HCT116 (cell line): ENCODE measurements around the gene MAPK6. TPM values are rescaled to one million over a fixed set of nuclear protein-coding genes. Genes with fewer than 3 reads are reported as not detected.

ENCODE experiments used
- ATAC-seq: fragments of 200-7000 bp; cut with Tn5 transposase; 2 replicates; pipeline ENCODE4 v1.9.1; 2020; ENCODE audit warnings: mild to moderate bottlenecking, moderate library complexity
- BruUV-seq: library from RNA; stranded (reverse); fragments of 400-500 nt; replicated peaks from 2 replicates; lab custom pipeline; 2021; lab: Mats Ljungman, UMichigan
- CTCF ChIA-PET: fragments of 300-600 bp; sonication (Branson Sonifier 250); formaldehyde crosslinking; loops from one replicate; lab custom pipeline; 2021; ENCODE audit warnings: antibody characterized with exemption; lab: Charles Lee
- POLR2A ChIA-PET: fragments of 300-600, 350-600 bp; sonication (Branson Sonifier 250); formaldehyde crosslinking; loops from one replicate; lab custom pipeline; 2021; ENCODE audit warnings: antibody characterized with exemption; lab: Charles Lee
- RAD21 ChIA-PET, 2 experiments: fragments of 300-600 bp; sonication (Branson Sonifier 250); formaldehyde crosslinking; loops; one replicate each; lab custom pipeline; 2023; ENCODE audit warnings: low total read pairs in 2 of 2; ENCODE audit not compliant: uncharacterized antibody in 2 of 2, unreplicated experiment in 2 of 2, low non-redundant PET in 1 of 2; lab: Charles Lee
- DNase-seq: peaks from one replicate; pipeline ENCODE4 v3.0.0-alpha.2; 2010; ENCODE audit warnings: low read depth, low spot score
- H2AFZ ChIP-seq: fragments of 200-600 bp; shearing (Covaris generic), sonication (generic); 2 replicates; pipeline ENCODE4 v1.6.1; 2017; ENCODE audit warnings: low read depth, mixed run types, mixed read lengths, antibody characterized with exemption, low read length; ENCODE audit not compliant: poor library complexity, severe bottlenecking
- H3K27ac ChIP-seq: 2 replicates; pipeline ENCODE4 v1.5.1; 2012; ENCODE audit warnings: low read depth, low read length
- H3K27me3 ChIP-seq: fragments of 200-600 bp; sonication (generic); 2 replicates; pipeline ENCODE4 v1.6.1; 2016; ENCODE audit warnings: mixed run types, low read length, mixed read lengths; ENCODE audit not compliant: insufficient read depth
- H3K36me3 ChIP-seq, 2 experiments: fragments of 200-500 bp in 1 of 2; fragments of 200-600 bp in 1 of 2; sonication (Bioruptor generic) in 1 of 2; sonication (generic) in 1 of 2; 2 replicates each; pipeline versions ENCODE4 v1.5.1 to v1.6.1; 2014 to 2016; ENCODE audit warnings: low read length in 2 of 2, inconsistent platforms in 1 of 2, mixed read lengths in 1 of 2, mixed run types in 1 of 2; ENCODE audit not compliant: insufficient read depth in 2 of 2, control insufficient read depth in 1 of 2
- H3K4me1 ChIP-seq, 2 experiments: fragments of 200-600 bp in 1 of 2; sonication (generic) in 1 of 2; 2 replicates each; pipeline versions ENCODE4 v1.5.1 to v1.6.1; 2012 to 2017; ENCODE audit warnings: low read length in 2 of 2, inconsistent platforms in 1 of 2, mild to moderate bottlenecking in 1 of 2, mixed read lengths in 1 of 2, mixed run types in 1 of 2, moderate library complexity in 1 of 2; ENCODE audit not compliant: insufficient read depth in 2 of 2, control insufficient read depth in 1 of 2
- H3K4me2 ChIP-seq: fragments of 200-600 bp; sonication (generic); 2 replicates; pipeline ENCODE4 v1.6.1; 2017; ENCODE audit warnings: mixed run types, low read length, mixed read lengths
- H3K4me3 ChIP-seq, 2 experiments: fragments of 200-600 bp in 1 of 2; sonication (generic) in 1 of 2; replicated peaks in 1 of 2; 2 replicates each; pipeline ENCODE4 v1.5.1; 2011 to 2016; ENCODE audit warnings: low read length in 2 of 2, control low read depth in 1 of 2, low read depth in 1 of 2, mild to moderate bottlenecking in 1 of 2, mixed read lengths in 1 of 2, mixed run types in 1 of 2
- H3K79me2 ChIP-seq: fragments of 200-600 bp; sonication (generic); 2 replicates; pipeline ENCODE4 v1.6.1; 2017; ENCODE audit warnings: mild to moderate bottlenecking, mixed run types, low read length, moderate library complexity, mixed read lengths; ENCODE audit not compliant: insufficient read depth
- H3K9ac ChIP-seq: fragments of 200-600 bp; sonication (generic); 2 replicates; pipeline ENCODE4 v1.6.1; 2016; ENCODE audit warnings: low read length, mixed read lengths
- H3K9me2 ChIP-seq: fragments of 200-600 bp; sonication (generic), shearing (Covaris generic); 2 replicates; pipeline ENCODE4 v1.6.1; 2017; ENCODE audit warnings: mixed run types, mild to moderate bottlenecking, moderate library complexity; ENCODE audit not compliant: insufficient read depth
- H3K9me3 ChIP-seq, 2 experiments: fragments of 200-500 bp in 1 of 2; fragments of 200-600 bp in 1 of 2; sonication (Bioruptor generic) in 1 of 2; sonication (generic) in 1 of 2; 2 replicates each; pipeline ENCODE4 v1.6.1; 2014 to 2017; ENCODE audit warnings: low read length in 2 of 2, mixed read lengths in 2 of 2, inconsistent platforms in 1 of 2, low read depth in 1 of 2, mild to moderate bottlenecking in 1 of 2, mixed run types in 1 of 2, moderate library complexity in 1 of 2; ENCODE audit not compliant: control insufficient read depth in 1 of 2, insufficient read depth in 1 of 2
- H4K20me1 ChIP-seq: fragments of 200-600 bp; sonication (generic), shearing (Covaris generic); 2 replicates; pipeline ENCODE4 v1.6.1; 2017; ENCODE audit warnings: mixed run types, mild to moderate bottlenecking, moderate library complexity; ENCODE audit not compliant: insufficient read depth
- CEBPB ChIP-seq: IDR thresholded peaks from 2 replicates; pipeline ENCODE4 v1.6.1; 2012; ENCODE audit warnings: low read depth
- EZH2 ChIP-seq: fragments of 200-600 bp; sonication (generic); IDR thresholded peaks from 2 replicates; pipeline ENCODE4 v1.6.1; 2017; ENCODE audit warnings: antibody characterized with exemption, mixed run types
- FOSL1 ChIP-seq: IDR thresholded peaks from 2 replicates; pipeline ENCODE4 v1.6.1; 2012; ENCODE audit warnings: low read depth
- POLR2AphosphoS5 ChIP-seq: IDR thresholded peaks from 2 replicates; pipeline ENCODE4 v1.6.1; 2011; ENCODE audit warnings: mild to moderate bottlenecking, low read depth, low read length, moderate library complexity
- SP1 ChIP-seq: IDR thresholded peaks from 2 replicates; pipeline ENCODE4 v1.6.1; 2012; ENCODE audit warnings: low read depth
- SRF ChIP-seq: IDR thresholded peaks from 2 replicates; pipeline ENCODE4 v1.6.1; 2012; ENCODE audit warnings: low read depth
- TCF7L2 ChIP-seq: IDR thresholded peaks from 2 replicates; pipeline ENCODE4 v1.7.0; 2011; ENCODE audit warnings: borderline replicate concordance, inconsistent platforms; ENCODE audit not compliant: insufficient read depth, insufficient read length; ENCODE audit errors: extremely low read depth
- YY1 ChIP-seq: IDR thresholded peaks from 2 replicates; pipeline ENCODE4 v1.6.1; 2011; ENCODE audit warnings: low read length, low read depth, moderate library complexity, mild to moderate bottlenecking; ENCODE audit not compliant: insufficient replicate concordance; ENCODE audit errors: extremely low read depth
- ZBTB33 ChIP-seq: IDR thresholded peaks from 2 replicates; pipeline ENCODE4 v1.6.1; 2011; ENCODE audit warnings: mild to moderate bottlenecking, low read length, moderate library complexity; ENCODE audit not compliant: insufficient replicate concordance; ENCODE audit errors: extremely low read depth
- intact Hi-C: fragments of 100-400 bp; cut with micrococcal nuclease; formaldehyde crosslinking; loops from 2 replicates; pipeline ENCODE4 v1.10.0; 2022
- total RNA-seq: library from RNA; stranded (reverse); gene quantifications from one replicate; pipeline ENCODE4 v1.2.1, GENCODE V29; 2021; ENCODE audit not compliant: unreplicated experiment
- TF ChIP-seq, protein P1 (sequence below): IDR thresholded peaks from 2 replicates; pipeline ENCODE4 v1.6.1; 2012
- TF ChIP-seq, protein P2 (sequence below): IDR thresholded peaks from 2 replicates; pipeline ENCODE4 v1.6.1; 2012; ENCODE audit warnings: low read depth

Gene MAPK6
- total RNA-seq, 1 experiment from 2014 or later = 57.4 TPM

DNA sequence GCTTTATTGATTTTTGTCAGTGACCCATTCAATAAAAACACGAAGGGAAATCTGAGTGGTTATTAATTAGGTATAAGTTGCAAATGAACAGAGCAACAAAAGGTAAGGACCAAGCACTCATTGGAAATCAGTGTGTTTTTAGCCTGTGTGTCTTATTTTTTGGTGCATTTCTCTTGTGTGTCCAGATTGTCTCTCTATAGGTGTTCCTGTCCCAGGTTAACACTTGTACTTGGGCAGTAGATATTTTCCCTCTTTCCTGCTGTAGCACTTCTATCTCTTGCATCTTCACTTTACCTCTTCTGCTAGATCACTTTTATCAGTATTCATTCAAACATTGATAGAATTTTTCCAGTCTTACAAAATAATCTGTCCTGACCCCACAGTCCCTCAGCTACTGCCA is 37.0 kb downstream of the MAPK6 start:
- no TSS peak for BruUV-seq
- Histone ChIP-seq H4K20me1 (no peaks in the 10 kb centered on the region), H3K4me2 (no peak overlapping the region), H3K27ac (no peak overlapping the region), H3K27me3 (no peaks in the 10 kb centered on the region)
- POLR2A ChIA-PET = no interaction called here
- TF ChIP-seq SRF = no peak
- TF ChIP-seq, protein P1, sequence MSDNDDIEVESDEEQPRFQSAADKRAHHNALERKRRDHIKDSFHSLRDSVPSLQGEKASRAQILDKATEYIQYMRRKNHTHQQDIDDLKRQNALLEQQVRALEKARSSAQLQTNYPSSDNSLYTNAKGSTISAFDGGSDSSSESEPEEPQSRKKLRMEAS = no peak
- TF ChIP-seq, protein P2, sequence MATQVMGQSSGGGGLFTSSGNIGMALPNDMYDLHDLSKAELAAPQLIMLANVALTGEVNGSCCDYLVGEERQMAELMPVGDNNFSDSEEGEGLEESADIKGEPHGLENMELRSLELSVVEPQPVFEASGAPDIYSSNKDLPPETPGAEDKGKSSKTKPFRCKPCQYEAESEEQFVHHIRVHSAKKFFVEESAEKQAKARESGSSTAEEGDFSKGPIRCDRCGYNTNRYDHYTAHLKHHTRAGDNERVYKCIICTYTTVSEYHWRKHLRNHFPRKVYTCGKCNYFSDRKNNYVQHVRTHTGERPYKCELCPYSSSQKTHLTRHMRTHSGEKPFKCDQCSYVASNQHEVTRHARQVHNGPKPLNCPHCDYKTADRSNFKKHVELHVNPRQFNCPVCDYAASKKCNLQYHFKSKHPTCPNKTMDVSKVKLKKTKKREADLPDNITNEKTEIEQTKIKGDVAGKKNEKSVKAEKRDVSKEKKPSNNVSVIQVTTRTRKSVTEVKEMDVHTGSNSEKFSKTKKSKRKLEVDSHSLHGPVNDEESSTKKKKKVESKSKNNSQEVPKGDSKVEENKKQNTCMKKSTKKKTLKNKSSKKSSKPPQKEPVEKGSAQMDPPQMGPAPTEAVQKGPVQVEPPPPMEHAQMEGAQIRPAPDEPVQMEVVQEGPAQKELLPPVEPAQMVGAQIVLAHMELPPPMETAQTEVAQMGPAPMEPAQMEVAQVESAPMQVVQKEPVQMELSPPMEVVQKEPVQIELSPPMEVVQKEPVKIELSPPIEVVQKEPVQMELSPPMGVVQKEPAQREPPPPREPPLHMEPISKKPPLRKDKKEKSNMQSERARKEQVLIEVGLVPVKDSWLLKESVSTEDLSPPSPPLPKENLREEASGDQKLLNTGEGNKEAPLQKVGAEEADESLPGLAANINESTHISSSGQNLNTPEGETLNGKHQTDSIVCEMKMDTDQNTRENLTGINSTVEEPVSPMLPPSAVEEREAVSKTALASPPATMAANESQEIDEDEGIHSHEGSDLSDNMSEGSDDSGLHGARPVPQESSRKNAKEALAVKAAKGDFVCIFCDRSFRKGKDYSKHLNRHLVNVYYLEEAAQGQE = no peak
- TF ChIP-seq CEBPB = no peak
- no peak for TF ChIP-seq ZBTB33
- no peak for TF ChIP-seq EZH2
- TF ChIP-seq SP1 = no peak
- no peak for TF ChIP-seq FOSL1
- no peak for TF ChIP-seq YY1
- no peak for TF ChIP-seq TCF7L2
- no peak for TF ChIP-seq POLR2AphosphoS5
- TF ChIP-seq, all 23 proteins: peak for 0
- intact Hi-C loops = no loop called here
- no peaks in the 10 kb centered on the region for H3K9me2 ChIP-seq
- ATAC-seq = no peak
- H3K79me2 ChIP-seq = peaks cover 34% of the 10 kb centered on the region; the same call in 1 of the 2 replicates
- no peak overlapping the region for H3K9ac ChIP-seq
- peaks cover 10 to 32% of the 10 kb centered on the region in 2 experiments; a peak in 3 of 4 replicates for H3K36me3 ChIP-seq
- no peak for DNase-seq
- ChIA-PET RAD21 (interaction anchor here in 1 of 2 experiments (0.6 kb wide), 1 partner anchor 84 kb away, joined by 3 read pairs; the partner anchor contains the start of gene LEO1), CTCF (no interaction called here)
- no peak overlapping the region for H3K4me3 ChIP-seq
- no peaks in the 10 kb centered on the region for H3K9me3 ChIP-seq
- no peak overlapping the region for H2AFZ ChIP-seq
- H3K4me1 ChIP-seq = peaks cover 12 to 32% of the 10 kb centered on the region in 2 experiments
